NCI-H128 (cell line): ENCODE measurements around the gene CD2AP.

Experiments
- DNase-seq: peaks from one replicate; lab custom pipeline; 2025; ENCODE audit not compliant: unreplicated experiment; lab: John Stamatoyannopoulos, UW

The CD2AP gene

GRCh38 chr6:47495207-47495606 lies 17.6 kb downstream of the CD2AP start:
- no peak for DNase-seq

- DNase-seq = no peak
Measured at GRCh38 chr6:47495954-47496545, 18.5 kb downstream of the CD2AP start.

GRCh38 chr6:47496935-47497579 lies 19.5 kb downstream of the CD2AP start:
- no peak for DNase-seq

- no peak for DNase-seq
Measured at GRCh38 chr6:47502920-47503319, 25.3 kb downstream of the CD2AP start.

GRCh38 chr6:47509937-47510336 lies 32.3 kb downstream of the CD2AP start:
- no peak for DNase-seq

- no peak for DNase-seq
Measured at GRCh38 chr6:47512872-47513271, 35.3 kb downstream of the CD2AP start.

GRCh38 chr6:47519279-47519678 lies 41.7 kb downstream of the CD2AP start:
- DNase-seq = no peak

- no peak for DNase-seq
Measured at GRCh38 chr6:47520282-47520681, 42.7 kb downstream of the CD2AP start.

- no peak for DNase-seq
Measured at GRCh38 chr6:47521961-47522360, 44.4 kb downstream of the CD2AP start.

- DNase-seq = no peak
Measured at GRCh38 chr6:47524136-47524845, 46.7 kb downstream of the CD2AP start.

- DNase-seq = no peak
Measured at GRCh38 chr6:47525330-47526057, 47.9 kb downstream of the CD2AP start.

GRCh38 chr6:47527274-47527673 lies 49.7 kb downstream of the CD2AP start:
- DNase-seq = no peak

GRCh38 chr6:47529734-47530133 lies 52.1 kb downstream of the CD2AP start:
- DNase-seq = no peak

GRCh38 chr6:47532981-47533585 lies 55.5 kb downstream of the CD2AP start:
- no peak for DNase-seq

- DNase-seq = no peak
Measured at GRCh38 chr6:47534063-47534462, 56.5 kb downstream of the CD2AP start.

- DNase-seq = no peak
Measured at GRCh38 chr6:47535316-47536225, 58.0 kb downstream of the CD2AP start.

GRCh38 chr6:47536816-47537401 lies 59.3 kb downstream of the CD2AP start:
- DNase-seq = no peak

GRCh38 chr6:47545223-47545622 lies 67.6 kb downstream of the CD2AP start:
- DNase-seq = no peak

GRCh38 chr6:47551670-47552069 lies 74.1 kb downstream of the CD2AP start:
- DNase-seq = no peak

- DNase-seq = no peak
Measured at GRCh38 chr6:47552319-47552718, 74.7 kb downstream of the CD2AP start.
